ENCODE results near the gene MAP2K5.

The MAP2K5 gene

GRCh38 chr15:67592245-67592644 lies 49.7 kb downstream of the MAP2K5 start:
- no peak overlapping the region for H3K4me3 ChIP-seq (ENCODE audit: low read depth, low read length)
- TF ChIP-seq, protein P1, sequence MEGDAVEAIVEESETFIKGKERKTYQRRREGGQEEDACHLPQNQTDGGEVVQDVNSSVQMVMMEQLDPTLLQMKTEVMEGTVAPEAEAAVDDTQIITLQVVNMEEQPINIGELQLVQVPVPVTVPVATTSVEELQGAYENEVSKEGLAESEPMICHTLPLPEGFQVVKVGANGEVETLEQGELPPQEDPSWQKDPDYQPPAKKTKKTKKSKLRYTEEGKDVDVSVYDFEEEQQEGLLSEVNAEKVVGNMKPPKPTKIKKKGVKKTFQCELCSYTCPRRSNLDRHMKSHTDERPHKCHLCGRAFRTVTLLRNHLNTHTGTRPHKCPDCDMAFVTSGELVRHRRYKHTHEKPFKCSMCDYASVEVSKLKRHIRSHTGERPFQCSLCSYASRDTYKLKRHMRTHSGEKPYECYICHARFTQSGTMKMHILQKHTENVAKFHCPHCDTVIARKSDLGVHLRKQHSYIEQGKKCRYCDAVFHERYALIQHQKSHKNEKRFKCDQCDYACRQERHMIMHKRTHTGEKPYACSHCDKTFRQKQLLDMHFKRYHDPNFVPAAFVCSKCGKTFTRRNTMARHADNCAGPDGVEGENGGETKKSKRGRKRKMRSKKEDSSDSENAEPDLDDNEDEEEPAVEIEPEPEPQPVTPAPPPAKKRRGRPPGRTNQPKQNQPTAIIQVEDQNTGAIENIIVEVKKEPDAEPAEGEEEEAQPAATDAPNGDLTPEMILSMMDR (IDR thresholded peaks at IDR 0.05; ENCODE audit: borderline replicate concordance, insufficient read depth, low read depth, low read length): no peak

- no peak overlapping the region for H3K4me3 ChIP-seq (ENCODE audit: low read depth, low read length)
- TF ChIP-seq, protein P1 (IDR thresholded peaks at IDR 0.05; ENCODE audit: borderline replicate concordance, insufficient read depth, low read depth, low read length): no peak
Measured at GRCh38 chr15:67593562-67593961, 51.1 kb downstream of the MAP2K5 start.

DNA sequence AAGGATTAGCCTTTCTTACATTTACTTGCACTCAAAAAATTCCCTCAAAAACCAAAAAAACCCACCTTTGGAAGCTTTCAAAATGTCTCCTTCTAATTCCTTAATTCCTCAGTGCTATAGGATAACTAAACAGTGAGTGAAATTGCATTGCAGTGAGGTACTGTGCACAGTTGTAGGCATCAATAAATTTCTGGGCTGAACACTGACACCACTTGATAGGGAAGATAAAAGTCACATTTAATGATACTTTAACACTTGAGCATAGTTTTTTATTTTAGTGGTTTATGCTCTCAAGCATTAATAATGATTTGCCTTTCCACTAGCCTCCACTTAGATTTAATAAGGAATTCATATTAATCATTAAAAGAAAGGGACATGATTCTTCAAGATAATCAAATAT lies 52.3 kb downstream of the MAP2K5 start:
- TF ChIP-seq, protein P1 (IDR thresholded peaks at IDR 0.05; ENCODE audit: borderline replicate concordance, insufficient read depth, low read depth, low read length): no peak
- H3K4me3 ChIP-seq (ENCODE audit: low read depth, low read length): no peak overlapping the region

GRCh38 chr15:67595572-67595971 lies 53.1 kb downstream of the MAP2K5 start:
- TF ChIP-seq, protein P1 (IDR thresholded peaks at IDR 0.05; ENCODE audit: borderline replicate concordance, insufficient read depth, low read depth, low read length): no peak
- no peak overlapping the region for H3K4me3 ChIP-seq (ENCODE audit: low read depth, low read length)

DNA sequence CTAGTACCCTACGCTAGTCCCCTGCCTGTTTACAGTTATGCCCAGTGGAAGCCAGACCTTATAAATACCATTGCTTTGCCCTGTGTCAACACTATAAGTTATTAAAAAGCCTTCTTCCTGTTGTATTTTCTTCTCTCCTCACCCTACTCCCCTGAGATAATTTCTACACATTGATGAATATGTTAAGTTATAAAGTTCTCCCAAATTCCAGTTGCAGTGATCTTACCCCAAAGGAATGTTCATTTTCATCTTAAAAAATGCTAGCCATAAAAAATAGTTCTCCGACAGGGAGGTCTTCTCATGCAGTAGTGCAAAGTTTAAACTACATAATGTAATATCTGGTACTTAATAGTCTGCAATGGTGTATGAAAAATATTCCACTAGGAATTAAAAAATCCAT lies 58.6 kb downstream of the MAP2K5 start:
- TF ChIP-seq, protein P1 (IDR thresholded peaks at IDR 0.05; ENCODE audit: borderline replicate concordance, insufficient read depth, low read depth, low read length): no peak
- no peak overlapping the region for H3K4me3 ChIP-seq (ENCODE audit: low read depth, low read length)

GRCh38 chr15:67603063-67603462 lies 60.6 kb downstream of the MAP2K5 start:
- H3K4me3 ChIP-seq (ENCODE audit: low read depth, low read length): no peak overlapping the region
- TF ChIP-seq, protein P1 (IDR thresholded peaks at IDR 0.05; ENCODE audit: borderline replicate concordance, insufficient read depth, low read depth, low read length): no peak

GRCh38 chr15:67605871-67606270 lies 63.4 kb downstream of the MAP2K5 start:
- no peak overlapping the region for H3K4me3 ChIP-seq (ENCODE audit: low read depth, low read length)
- TF ChIP-seq, protein P1 (IDR thresholded peaks at IDR 0.05; ENCODE audit: borderline replicate concordance, insufficient read depth, low read depth, low read length): no peak

Measured in GM12875 (cell line).